Esophagus muscularis mucosa (tissue), 4 donors: ENCODE results near the gene SIK3. TPM values are rescaled to one million over a fixed set of nuclear protein-coding genes. Genes with fewer than 3 reads are reported as not detected.

Source experiments
- DNase-seq: peaks from one replicate; pipeline ENCODE4 v3.0.0-alpha.2; 2017; ENCODE audit errors: extremely low spot score
- H3K27ac ChIP-seq, 4 donors: fragments of 200-600 bp; sonication (generic); replicated peaks in 1 of 4; 1 replicate in 3 of 4; 2 replicates in 1 of 4; pipeline ENCODE4 v1.5.1; 2016 to 2019; ENCODE audit warnings: mild to moderate bottlenecking in 1 of 4
- H3K27me3 ChIP-seq, 4 donors: fragments of 200-600 bp; sonication (generic); one replicate each; pipeline versions ENCODE4 v1.5.1 to v1.6.0; 2016 to 2019
- H3K36me3 ChIP-seq, 4 donors: fragments of 200-600 bp; sonication (generic); one replicate each; pipeline ENCODE4 v1.5.1; 2016 to 2019
- H3K4me1 ChIP-seq, 4 donors: fragments of 200-600 bp; sonication (generic); one replicate each; pipeline ENCODE4 v1.5.1; 2016 to 2019
- H3K4me3 ChIP-seq, 4 donors: fragments of 200-600 bp; sonication (generic); 1 replicate in 2 of 4; 2 replicates in 2 of 4; pipeline ENCODE4 v1.5.1; 2016 to 2019; ENCODE audit warnings: mild to moderate bottlenecking in 4 of 4, moderate library complexity in 1 of 4
- H3K9me3 ChIP-seq, 4 donors: fragments of 200-600 bp; sonication (generic); 1 replicate in 3 of 4; 2 replicates in 1 of 4; pipeline ENCODE4 v1.5.1; 2016 to 2019
- CTCF ChIP-seq, 3 experiments: fragments of 200-600 bp in 2 of 3; fragments of 450-650 bp in 1 of 3; sonication (generic) in 2 of 3; IDR thresholded peaks; one replicate each; pipeline ENCODE4 v1.5.1; 2017 to 2019; ENCODE audit warnings: antibody characterized with exemption in 3 of 3, mild to moderate bottlenecking in 2 of 3, moderate library complexity in 1 of 3
- EP300 ChIP-seq: sonication (generic); formaldehyde crosslinking; IDR thresholded peaks from one replicate; pipeline ENCODE4 v1.6.1; 2017; ENCODE audit warnings: antibody characterized with exemption
- POLR2A ChIP-seq: fragments of 450-650 bp; IDR thresholded peaks from one replicate; pipeline ENCODE4 v1.6.1; 2017; ENCODE audit warnings: antibody characterized with exemption, moderate library complexity, mild to moderate bottlenecking, low read depth
- POLR2AphosphoS5 ChIP-seq, 2 donors: sonication (generic); formaldehyde crosslinking; IDR thresholded peaks; one replicate each; pipeline ENCODE4 v1.6.1; 2017; ENCODE audit warnings: antibody characterized with exemption in 2 of 2
- WGBS: methylation state at CpG from one replicate; pipeline ENCODE4 v1.1.5; 2018; 5-methylcytosine and 5-hydroxymethylcytosine counted together
- intact Hi-C: fragments of 100-400 bp; cut with DNase I; formaldehyde crosslinking; loops from one replicate; pipeline ENCODE4 v1.15.1; 2023
- total RNA-seq, 4 donors: library from RNA; depleted of rRNA; stranded (reverse); fragments of >200 nt; gene quantifications; one replicate each; pipeline versions ENCODE4 v1.1.0 to v1.2.1, GENCODE V29; 2016

The SIK3 gene
- total RNA-seq, 4 donors from 2014 or later: 39.5 to 53.5 (median 42.3) TPM

GRCh38 chr11:116960930-116961329, 137.3 kb downstream of the SIK3 start:
- TF ChIP-seq CTCF (IDR thresholded peaks at IDR 0.05) (no peak), EP300 (no peak), POLR2A (no peak), POLR2AphosphoS5 (IDR thresholded peaks at IDR 0.05) (no peak)
- peak overlapping the region in 1 of 4 donors; percentile 13 for H3K27ac ChIP-seq
- intact Hi-C loops: no loop called here
- no peaks in the 10 kb centered on the region for H3K9me3 ChIP-seq
- H3K4me1 ChIP-seq: peaks cover 16 to 46% (median 36%) of the 10 kb centered on the region in 4 donors
- no peak for DNase-seq
- 51% methylated on average over 3 of the region's 3 CpGs for WGBS
- H3K36me3 ChIP-seq: peaks cover 0 to 4% (median under 1%) of the 10 kb centered on the region in 4 donors
- no peaks in the 10 kb centered on the region for H3K27me3 ChIP-seq
- no peak overlapping the region for H3K4me3 ChIP-seq

- TF ChIP-seq POLR2AphosphoS5 (IDR thresholded peaks at IDR 0.05) (no peak), EP300 (no peak), POLR2A (no peak), CTCF (IDR thresholded peaks at IDR 0.05) (no peak)
- intact Hi-C loops: no loop called here
- no peak overlapping the region for H3K27ac ChIP-seq
- H3K4me1 ChIP-seq: peaks cover 22 to 37% (median 28%) of the 10 kb centered on the region in 4 donors
- H3K36me3 ChIP-seq: peaks cover 0 to 22% (median 10%) of the 10 kb centered on the region in 4 donors
- H3K9me3 ChIP-seq: no peaks in the 10 kb centered on the region
- H3K27me3 ChIP-seq: no peaks in the 10 kb centered on the region
- no peak for DNase-seq
- H3K4me3 ChIP-seq: no peak overlapping the region
- 70% methylated on average over 3 of the region's 3 CpGs for WGBS
Measured at GRCh38 chr11:116958246-116958645, 140.0 kb downstream of the SIK3 start.

GRCh38 chr11:116955949-116956348, 142.3 kb downstream of the SIK3 start:
- Histone ChIP-seq H3K9me3 (no peaks in the 10 kb centered on the region), H3K4me1 (peaks cover 15 to 31% (median 22%) of the 10 kb centered on the region in 4 donors), H3K36me3 (peaks cover 0 to 22% (median 10%) of the 10 kb centered on the region in 4 donors), H3K27me3 (no peaks in the 10 kb centered on the region), H3K4me3 (no peak overlapping the region), H3K27ac (no peak overlapping the region)
- intact Hi-C loops: no loop called here
- 89% methylated on average over 4 of the region's 4 CpGs for WGBS
- TF ChIP-seq CTCF (IDR thresholded peaks at IDR 0.05) (no peak), EP300 (no peak), POLR2AphosphoS5 (IDR thresholded peaks at IDR 0.05) (no peak), POLR2A (no peak)
- DNase-seq: no peak

GRCh38 chr11:116955548-116955947, 142.7 kb downstream of the SIK3 start:
- intact Hi-C loops: no loop called here
- Histone ChIP-seq H3K9me3 (no peaks in the 10 kb centered on the region), H3K27ac (no peak overlapping the region), H3K4me1 (peaks cover 11 to 27% (median 18%) of the 10 kb centered on the region in 4 donors), H3K4me3 (no peak overlapping the region), H3K36me3 (peaks cover 3 to 26% (median 12%) of the 10 kb centered on the region in 4 donors), H3K27me3 (no peaks in the 10 kb centered on the region)
- TF ChIP-seq POLR2A (no peak), EP300 (no peak), CTCF (IDR thresholded peaks at IDR 0.05) (no peak), POLR2AphosphoS5 (IDR thresholded peaks at IDR 0.05) (no peak)
- no peak for DNase-seq
- 86% methylated on average over 3 of the region's 3 CpGs for WGBS
